Activated T-cell treated with anti-CD3 and anti-CD28 coated beads for 1 hour (primary cell): ENCODE results near the gene KDM3B.
"Not testable (repeated sequence)": the region's sequence is repeated elsewhere in the genome, so short reads cannot be mapped to it uniquely, and the experiment has no call there.

ENCODE experiments used
- DNase-seq: peaks from one replicate; pipeline ENCODE4 v3.0.0-alpha.2; 2020; ENCODE audit warnings: low read depth

The KDM3B gene

DNA sequence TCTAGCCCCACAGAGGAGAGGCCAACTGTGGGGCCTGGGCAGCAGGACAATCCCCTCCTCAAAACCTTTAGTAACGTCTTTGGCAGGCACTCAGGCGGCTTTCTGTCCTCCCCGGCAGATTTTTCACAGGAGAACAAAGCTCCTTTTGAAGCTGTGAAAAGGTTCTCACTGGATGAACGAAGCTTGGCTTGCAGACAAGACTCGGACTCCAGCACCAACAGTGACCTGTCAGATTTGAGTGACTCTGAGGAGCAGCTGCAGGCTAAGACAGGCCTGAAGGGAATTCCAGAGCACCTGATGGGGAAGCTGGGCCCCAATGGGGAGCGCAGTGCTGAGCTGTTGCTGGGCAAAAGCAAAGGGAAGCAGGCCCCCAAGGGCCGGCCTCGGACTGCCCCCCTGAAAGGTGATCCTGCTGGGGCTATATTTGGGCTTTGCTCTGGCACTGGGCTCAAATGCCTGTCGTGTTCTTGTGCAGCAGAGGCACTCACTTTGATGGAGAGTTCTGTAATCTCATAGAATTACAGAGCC lies 39.4 kb downstream of the KDM3B start:
- DNase-seq = no peak

DNA sequence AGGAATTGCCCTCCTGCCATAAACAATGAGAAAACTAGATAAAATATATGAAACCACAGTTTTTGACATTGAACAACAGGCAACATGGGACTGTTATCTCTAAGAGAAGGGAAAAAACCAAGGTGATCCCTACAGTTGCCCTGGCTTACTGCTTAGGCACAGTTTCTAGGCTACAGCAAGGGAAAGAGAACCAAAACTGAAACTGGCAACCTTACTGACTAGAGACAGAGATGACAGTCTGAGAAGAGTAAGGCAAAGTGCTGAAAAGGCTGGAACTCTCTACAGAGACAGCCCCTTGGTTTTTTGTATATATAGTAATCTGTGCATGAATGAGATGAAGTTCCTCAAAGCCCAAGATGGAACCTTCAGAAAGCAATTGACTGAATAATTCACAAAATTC lies 50.2 kb downstream of the KDM3B start:
- DNase-seq = no peak

DNA sequence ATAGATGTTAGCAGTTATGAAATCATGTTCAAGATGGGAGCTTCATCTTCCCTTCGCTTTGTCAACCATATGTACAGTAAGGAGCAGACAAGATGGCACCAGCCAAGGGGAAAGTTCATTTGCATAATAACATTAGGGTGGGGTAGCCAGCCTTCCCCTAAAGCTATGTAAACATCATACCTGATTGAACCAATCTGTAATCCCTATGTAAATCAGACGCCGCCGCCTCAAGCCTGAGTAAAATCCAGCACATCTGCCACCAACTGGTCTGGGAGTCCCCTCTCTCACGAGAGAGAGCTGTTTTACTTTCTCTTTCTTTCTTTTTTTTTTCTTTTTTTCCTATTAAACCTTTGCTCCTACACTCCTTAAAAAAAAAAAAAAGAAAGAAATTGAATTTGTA lies 55.5 kb downstream of the KDM3B start:
- DNase-seq = no peak

DNA sequence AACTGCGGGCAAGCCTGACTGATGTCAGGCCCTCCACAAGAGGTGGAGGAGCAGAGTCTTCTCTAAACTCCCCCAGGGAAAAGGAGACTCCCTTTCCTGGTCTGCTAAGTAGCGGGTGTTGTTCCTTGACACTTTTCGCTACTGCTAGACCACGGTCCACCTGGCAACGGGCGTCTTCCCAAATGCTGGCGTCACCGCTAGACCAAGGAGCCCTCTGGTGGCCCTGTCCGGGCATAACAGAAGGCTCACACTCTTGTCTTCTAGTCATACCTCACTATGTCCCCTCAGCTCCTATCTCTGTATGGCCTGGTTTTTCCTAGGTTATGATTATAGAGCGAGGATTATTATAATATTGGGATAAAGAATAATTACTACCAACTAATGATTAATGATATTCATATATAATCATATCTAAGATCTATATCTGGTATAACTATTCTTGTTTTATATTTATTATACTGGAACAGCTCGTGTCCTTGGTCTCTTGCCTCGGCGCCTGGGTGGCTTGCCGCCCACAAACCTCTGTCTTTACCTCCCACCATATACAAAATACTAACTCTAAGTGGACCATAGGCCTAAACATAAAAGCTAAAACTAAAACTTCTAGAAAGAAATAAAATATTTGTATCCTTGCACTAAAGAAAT lies 58.6 kb downstream of the KDM3B start:
- not testable (repeated sequence) for DNase-seq

DNA sequence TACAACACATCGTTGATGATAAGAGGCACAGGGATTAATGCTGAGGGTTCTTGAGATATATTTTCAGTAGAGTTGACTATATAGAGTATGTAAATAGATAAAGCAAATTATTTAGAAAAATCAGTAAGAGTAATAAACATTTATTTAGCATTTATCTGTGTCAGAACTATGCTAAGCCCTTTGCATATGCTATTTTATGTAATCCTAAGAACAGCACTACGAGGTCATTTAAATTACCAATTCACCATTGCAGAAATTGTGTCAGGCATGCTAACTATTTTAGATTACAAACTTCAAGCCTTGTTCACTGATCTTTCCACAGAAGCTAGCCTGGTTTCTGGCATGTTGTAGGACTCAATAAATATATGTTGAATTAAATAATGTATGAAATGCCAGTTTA lies 66.0 kb downstream of the KDM3B start:
- no peak for DNase-seq

DNA sequence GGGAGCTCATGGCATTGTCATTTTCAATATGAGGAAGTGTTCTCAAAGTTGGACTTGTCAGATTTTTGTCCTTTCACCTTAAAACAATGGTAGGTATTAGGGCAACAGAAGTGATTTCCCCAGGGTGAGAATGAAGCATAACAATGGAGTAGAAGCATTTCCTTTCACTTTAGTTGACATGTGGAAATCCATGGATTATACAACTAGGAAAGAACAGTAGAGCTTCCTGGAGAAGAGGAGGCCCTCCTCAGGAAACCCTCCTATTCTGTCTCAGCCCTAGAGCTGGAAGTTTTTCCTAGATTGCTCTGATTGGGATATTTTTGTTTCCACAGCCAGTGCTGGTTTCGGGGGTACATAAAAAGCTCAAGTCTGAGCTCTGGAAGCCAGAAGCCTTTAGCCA lies 72.6 kb downstream of the KDM3B start:
- no peak for DNase-seq

DNA sequence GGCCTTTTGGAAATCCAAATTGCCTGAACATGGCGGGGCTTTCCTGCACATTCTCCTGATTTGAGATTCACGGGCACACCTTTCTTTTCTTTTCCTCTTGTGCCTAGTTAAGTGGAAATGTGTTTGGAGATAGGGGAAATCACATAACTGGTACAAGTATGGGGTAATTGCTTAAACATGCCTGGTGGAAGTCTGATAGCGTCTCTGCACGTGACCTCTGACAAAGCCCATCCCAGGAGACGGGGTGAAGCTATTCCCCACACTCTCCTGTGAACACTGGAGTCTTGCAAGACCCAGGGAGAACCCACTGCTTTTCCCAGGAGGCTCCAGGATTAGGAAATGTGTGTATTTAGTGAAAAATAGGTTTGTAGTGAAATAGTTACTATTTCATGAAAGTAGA lies 83.5 kb downstream of the KDM3B start:
- DNase-seq = no peak

DNA sequence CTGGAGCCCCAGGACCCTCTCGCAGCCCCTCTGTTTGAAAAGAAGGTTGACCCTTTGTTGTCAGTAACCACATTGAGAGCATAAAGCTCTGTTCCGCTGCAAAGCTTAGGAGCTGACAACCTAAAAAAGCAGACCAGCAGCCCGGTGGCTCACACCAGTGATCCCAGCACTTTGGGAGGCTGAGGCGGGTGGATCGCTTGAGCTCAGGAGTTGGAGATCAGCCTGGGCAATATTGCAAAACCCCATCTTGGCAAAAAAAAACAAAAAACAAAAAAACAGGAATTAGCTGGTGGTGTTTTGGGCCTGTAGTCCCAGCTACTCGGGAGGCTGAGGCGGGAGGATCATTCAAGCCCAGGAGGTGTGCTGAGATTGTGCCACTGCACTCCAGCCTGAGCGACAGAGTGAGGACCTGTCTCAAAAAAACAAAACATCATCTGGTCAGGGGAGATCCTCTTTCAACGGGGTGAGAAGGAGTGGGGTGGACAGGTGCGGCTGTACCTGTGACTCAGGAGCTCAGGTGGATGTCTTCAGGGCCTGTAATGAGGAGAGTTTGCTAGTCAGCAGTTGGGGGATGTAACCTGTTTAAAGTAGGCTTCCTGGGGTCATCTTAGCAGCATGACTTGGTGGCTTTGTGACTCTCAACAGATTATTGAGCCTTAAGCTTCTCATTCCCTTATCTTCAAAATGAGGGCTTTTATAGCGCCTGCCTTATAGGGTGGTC lies 85.7 kb downstream of the KDM3B start:
- DNase-seq = no peak

DNA sequence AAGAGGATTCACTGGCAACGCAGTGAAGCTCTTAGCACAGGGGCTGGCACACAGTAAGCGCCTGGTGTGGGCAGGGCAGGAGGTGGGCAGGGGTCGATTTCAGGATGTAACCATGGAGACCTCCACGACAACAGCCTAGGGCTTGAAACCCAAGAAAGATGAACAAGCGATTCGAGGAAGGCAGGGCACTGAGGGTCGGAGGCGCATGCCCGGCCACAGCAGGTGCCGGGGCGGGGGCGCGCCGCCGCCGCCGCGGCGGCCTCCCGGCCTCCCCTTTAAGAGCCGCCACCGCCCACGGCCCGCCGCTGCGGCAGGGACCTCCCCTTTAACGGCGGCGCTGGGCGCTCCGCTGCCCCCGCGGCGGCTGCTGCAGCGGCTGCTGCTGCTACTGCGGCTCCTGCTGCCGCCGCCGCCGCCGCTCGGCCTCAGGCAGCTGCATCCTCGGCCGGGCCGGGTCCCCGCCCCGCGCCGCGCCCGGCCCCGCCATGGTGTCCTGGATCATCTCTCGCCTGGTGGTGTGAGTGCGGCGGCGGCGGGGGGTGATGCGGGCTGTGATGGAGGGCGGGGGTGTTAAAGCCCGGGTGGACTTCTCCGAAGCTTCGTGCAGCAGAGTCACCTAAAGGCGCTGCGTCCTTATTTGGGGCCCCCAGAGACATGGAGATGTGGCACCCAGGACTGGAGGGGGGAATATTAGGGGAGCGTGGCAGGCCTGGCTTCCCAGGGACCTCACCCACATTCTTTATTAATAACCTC lies 86.4 kb downstream of the KDM3B start, which contains the start of gene REEP2:
Gene REEP2 (plus strand): TSS at position 334 of the 753 bp plus-strand sequence. CDS start 152 bp downstream, at position 486.
- peak; percentile 42 for DNase-seq

DNA sequence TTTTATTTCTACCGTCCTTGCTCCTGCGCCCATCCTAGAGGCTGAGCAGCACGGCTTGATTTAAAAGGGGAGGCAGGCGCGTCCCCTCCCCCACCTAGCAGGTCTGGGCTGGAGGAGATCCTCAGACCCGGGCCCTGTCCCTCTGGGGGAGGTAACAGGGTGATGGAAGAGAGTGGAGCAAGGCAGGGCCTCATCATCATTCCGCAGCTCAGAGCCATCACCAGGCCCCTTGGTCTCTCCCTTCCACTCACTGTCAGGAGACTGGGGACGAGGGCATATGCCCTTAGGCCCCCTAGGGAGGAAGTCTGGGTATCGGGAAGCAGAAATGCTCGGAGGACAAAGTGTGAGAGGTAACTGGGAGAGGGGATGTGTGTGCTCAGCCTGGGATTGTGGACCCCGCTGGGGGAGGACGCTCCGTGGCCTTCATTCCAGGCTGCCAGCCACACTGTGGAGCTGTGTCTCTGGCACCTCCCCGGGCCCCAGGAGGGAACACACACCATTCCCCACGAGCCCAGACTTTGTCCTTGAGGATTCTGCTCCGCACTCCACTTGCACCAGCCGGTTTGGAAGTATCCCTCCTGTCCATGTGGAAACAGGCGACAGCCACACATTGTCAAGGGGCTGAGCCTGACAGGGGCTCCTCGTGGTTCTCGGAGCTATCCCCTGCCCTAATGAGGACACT lies 87.1 kb downstream of the KDM3B start:
- no peak for DNase-seq

DNA sequence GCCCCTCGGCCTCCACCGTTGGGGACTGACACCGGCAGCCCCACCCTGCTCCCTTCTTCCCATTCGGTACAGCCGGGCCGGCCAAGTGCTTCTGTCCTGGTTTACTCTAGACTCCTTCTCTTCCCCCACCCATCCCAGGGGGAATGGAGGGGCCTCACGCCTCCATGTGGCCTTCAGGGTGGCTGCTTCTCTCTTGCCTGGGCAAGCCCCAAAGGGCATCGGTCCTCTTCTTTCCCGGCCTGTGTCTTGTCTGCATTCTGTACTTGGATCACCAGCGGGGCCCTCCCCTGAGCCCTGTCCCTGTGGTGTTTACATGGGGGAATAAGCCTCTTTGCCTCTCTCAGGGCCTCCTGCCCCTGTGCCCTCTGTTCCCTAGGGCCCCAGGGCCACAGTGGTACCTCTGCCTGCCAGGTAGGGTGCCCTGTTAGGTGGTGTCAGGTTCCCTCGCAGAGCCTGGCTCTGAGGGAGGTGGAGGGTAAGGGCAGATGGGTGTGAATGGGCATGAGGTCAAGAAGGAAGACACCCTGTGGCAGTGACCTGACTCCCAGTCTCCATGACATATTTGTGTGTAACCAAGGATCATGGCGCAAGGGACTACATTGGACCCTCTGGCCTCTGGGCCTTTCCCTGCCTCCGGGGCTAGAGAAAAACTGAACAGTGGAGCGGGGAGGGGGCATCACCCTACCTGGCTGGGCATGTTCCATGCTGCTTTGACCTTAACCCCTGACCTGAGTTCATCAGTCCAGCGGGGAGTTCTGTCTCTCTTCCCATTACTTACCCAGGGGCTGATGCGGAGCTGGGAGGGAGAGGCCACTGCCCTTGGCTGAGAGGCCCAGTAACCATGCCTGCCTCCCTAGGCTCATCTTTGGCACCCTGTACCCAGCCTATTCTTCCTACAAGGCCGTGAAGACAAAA lies 87.9 kb downstream of the KDM3B start:
- DNase-seq = no peak

DNA sequence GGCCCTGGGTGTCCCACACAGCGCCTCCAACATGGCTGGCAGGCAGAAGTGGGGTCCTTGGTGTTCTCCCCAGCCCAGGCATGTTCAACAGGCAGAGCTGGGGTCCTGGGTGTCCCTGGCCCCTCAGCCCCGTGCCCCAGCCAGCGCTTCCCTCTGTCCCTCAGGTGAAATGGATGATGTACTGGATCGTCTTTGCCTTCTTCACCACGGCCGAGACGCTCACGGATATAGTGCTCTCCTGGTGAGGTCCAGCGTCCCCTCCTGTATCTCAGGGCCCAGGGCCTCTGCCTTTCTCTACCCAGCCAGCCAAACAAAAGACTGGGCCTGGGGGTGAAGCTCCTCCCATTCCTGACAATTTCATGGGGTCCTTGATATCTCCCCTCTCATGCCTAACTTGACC lies 88.7 kb downstream of the KDM3B start:
- no peak for DNase-seq

DNA sequence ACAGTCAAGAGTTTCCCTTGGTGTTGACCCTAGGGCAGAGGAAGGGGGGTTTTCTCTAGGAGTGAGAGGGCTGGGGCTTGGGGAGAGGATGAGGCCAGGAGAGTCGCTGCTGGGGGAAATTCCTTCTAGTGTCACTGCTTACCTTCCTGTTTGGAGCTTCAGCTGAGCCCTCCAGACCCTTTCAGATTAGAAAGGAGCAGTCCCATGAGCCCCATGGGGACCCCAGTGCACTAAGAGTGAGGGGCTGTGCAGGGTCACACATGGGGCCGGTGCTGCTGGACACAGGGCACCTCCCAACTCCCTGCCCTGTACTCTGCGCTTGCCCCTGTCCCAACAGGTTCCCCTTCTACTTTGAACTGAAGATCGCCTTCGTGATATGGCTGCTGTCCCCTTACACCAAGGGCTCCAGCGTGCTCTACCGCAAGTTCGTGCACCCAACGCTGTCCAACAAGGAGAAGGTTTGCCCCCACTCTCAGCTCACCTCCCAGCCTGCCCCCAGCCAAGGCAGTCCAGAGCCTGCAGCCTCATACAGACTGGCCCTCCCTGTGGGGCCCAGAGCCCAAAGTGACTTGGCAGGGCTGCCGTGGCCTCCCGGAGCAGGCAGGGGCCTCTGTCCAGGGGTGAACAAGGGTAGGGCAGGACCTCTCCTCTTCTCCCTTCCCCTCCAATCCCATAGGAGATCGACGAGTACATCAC lies 91.7 kb downstream of the KDM3B start:
- no peak for DNase-seq

DNA sequence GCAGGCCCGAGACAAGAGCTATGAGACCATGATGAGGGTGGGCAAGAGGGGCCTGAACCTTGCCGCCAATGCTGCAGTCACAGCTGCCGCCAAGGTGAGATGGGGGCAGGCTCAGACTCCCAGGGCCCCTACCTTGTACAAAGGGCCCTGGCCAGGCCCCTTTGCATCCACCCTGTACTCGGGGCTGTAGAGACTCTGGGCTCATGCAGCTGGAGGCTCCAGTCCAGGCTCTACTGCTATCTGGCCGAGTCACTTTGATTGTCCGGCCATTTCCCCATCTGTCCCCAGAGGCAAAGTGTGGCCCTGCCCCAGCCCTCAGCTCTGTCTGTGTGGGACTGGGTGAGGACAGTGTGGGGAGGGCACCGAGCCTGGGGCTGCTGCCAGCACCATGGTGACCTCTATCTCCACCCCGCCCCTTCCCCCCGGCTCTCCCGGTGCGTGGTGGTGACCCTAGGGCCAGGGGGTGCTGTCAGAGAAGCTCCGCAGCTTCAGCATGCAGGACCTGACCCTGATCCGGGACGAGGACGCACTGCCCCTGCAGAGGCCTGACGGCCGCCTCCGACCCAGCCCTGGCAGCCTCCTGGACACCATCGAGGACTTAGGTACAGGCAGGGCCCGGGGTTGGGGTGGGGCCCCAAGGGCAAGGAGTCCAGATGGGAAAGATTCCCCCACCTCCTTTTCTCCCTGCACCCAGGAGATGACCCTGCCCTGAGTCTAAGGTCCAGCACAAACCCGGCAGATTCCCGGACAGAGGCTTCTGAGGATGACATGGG lies 92.5 kb downstream of the KDM3B start:
- DNase-seq = no peak

DNA sequence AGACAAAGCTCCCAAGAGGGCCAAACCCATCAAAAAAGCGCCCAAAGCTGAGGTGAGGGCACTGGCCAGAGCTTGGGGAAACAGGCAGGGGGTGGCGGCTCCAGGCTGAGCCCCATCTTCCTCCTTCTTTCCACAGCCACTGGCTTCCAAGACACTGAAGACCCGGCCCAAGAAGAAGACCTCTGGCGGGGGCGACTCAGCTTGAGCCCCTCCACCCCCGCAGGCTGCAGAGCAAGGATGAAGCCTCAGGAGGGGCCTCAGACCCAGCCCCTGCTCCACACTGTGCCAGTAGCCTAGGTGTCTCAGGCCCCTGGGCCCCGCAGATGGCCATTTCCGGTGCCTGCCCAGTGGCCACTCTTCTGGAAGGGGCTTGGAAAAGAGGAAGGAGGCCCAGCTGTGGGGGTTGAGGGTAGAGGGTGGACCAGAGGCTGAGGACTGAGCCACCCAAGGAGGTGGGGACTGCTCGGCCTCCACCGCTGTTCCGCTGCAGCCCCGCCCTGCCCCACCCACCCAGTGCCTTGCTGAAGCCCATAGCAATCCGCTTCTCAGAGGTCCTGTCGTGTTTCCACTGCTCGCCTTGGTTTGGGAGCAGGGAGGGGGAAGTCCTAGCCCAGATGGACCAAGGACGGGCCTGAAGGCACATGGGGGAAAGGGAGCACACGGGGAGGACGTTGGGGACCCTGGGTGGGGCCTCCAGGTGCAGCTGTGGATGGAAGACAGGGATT lies 93.2 kb downstream of the KDM3B start:
- no peak for DNase-seq

DNA sequence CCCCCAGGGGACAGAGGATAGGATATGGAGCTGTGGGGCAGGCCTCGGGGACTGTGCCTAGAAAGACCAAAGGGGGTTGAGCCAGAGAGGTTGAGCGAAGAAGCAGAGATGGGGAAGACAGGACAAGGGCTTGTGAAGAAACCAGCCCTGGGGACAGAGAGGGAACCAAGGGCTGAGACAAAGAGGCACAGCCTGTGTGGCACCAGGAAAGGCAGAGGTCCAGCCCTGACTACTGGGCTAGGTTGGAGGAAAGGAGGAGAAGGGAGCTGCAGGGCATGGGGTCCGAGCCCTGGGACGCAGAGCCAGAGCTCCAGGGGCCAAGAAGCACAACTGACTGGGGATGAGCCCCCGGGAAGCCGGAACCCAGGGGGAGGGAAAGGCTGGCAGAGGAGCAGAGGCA lies 95.6 kb downstream of the KDM3B start:
- DNase-seq = no peak

DNA sequence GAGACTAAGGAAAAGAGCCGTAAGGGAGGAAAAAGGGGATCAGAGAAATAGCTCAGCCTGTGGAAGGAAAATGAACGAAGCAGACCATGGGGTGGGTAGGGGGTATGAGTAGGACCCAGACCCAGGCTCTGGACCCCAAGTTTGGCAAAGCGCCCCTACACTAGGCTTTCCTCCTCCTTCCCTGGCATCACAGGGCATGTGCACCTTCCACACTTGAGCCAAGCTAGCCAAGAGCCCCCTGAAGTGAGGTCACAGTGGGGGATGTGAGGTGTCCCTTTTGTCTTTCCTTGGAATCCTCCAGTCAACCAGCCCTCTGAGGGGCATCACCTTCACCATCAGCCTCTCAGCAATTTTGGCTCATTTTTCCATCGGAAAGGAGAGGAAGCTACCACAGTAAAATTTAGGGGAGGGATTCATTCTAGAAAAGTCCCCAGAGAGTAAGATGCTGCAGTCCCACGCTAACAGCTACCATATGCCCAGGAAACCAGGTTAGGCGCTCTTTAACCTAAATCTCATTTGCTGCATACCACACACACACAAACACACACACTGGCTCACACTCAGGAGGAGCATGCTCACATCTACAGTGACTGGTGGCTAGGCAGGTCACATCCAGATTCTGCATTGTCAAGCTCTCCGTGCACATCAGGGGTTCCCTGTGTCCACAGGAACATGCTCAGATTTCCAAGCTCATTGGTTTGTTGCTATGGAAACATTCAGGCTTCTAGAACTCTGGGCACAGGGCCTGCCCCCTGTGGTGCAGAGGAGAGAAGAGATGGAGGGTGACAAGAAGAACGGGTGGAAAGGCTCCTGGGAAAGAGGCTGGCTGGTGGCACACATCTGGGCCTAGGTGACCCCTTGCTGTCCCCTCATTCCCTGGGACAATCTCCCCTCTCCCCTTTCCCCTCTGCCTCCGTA lies 96.3 kb downstream of the KDM3B start:
- no peak for DNase-seq
